Rectal smooth muscle tissue (tissue), 1 donor: ENCODE results near the gene KCNN1.

Experiments
- H3K27ac ChIP-seq: one replicate; pipeline ENCODE4 v1.7.0; 2013; ENCODE audit warnings: low read depth, low read length, inconsistent platforms
- H3K27me3 ChIP-seq: one replicate; pipeline ENCODE4 v1.7.0; 2013; ENCODE audit warnings: low read length; ENCODE audit not compliant: control insufficient read depth, insufficient read depth
- H3K36me3 ChIP-seq: one replicate; pipeline ENCODE4 v1.7.0; 2013; ENCODE audit warnings: low read length; ENCODE audit not compliant: control insufficient read depth, insufficient read depth
- H3K4me1 ChIP-seq: one replicate; pipeline ENCODE4 v1.7.0; 2013; ENCODE audit warnings: low read length; ENCODE audit not compliant: control insufficient read depth, insufficient read depth
- H3K4me3 ChIP-seq: one replicate; pipeline ENCODE4 v1.7.0; 2013; ENCODE audit warnings: low read length
- H3K9ac ChIP-seq: one replicate; pipeline ENCODE4 v1.7.0; 2013; ENCODE audit warnings: low read length

KCNN1 gene

DNA sequence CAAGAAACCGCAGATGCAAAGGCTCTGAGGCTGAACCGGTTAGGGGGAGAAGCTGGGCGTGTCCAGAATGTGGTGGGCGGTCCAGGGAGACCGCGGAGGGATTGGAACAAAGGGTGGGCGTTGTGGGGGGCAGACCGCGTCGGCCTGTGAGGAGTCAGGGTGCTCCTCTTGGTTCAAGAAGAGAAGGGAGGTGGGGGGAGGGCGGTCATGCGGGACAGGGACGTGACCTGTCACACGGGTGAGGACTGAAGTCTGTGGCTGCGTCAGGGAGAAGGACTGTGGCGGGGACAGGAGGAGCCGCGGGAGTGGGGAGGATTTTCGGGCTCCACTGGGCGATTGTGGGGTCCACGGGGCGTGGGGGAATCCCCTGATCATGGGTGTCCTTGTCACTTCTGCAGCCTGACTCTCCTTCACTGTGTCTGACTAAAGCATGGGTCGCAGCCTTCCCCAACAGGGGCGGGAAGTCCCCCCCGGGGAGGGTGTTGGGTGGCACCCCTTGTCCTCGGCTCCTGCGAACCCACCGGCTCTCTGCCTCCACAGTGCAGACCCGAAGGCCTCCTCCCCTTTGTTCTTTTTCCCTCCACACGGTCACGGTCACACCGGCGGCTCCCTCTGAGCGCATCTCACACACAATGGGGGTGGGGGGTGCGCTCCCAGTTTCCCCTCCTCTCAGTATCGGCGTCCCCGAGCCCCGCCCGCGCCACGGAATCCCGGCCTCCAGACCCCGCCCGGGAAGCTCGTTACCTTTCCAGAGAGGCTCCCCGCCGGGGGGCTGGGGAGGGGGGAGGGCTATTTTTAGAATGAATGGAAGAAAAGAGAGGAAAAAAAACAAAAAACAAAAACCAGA, 16.4 kb upstream of the KCNN1 start:
- Histone ChIP-seq H3K27me3 (peaks cover 46% of the 10 kb centered on the region), H3K4me3 (no peak overlapping the region), H3K36me3 (no peaks in the 10 kb centered on the region), H3K4me1 (no peaks in the 10 kb centered on the region), H3K9ac (no peak overlapping the region), H3K27ac (no peak overlapping the region)

DNA sequence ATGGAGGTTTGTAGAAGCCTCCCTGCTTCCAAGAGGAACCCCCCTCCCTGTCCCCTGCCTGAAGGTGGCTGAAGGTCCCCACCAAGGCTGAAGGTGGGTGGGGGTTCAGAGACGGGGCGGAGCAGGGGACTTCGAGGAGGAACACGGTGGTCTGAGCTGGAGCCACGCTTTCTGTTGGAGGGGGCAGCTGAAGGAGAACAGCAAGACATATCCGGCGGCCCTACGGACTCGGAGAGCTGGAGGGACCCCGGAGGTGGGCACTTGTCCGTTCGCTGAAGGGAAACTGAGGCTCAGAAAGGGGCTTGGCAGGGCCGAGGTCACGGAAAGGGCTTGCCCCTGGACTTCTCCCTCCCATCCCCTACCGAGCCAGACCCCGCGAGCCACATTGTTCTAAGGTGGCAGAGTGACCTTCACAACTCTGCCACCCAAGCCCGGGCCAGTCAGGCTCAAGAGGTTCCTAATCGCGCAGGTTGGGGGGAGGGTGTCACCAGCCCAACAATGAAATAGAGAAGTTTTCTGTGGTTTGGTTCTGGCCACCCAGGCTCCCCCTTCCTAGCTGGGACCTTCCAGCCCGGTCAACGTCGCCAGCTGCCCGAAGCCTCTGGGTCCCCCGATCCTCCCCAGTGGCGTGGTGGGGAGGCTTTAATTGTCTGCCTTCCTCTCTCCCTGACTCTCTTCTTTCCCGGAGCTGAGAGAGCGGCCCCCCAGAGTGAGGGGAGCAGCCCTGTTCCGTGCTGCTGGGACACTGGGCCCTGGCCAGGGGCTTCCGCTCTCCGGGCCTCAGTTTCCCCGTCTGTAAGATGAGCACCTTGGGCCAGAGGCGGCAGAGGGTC, 15.5 kb upstream of the KCNN1 start:
- Histone ChIP-seq H3K27ac (no peak overlapping the region), H3K36me3 (no peaks in the 10 kb centered on the region), H3K9ac (no peak overlapping the region), H3K27me3 (peaks cover 49% of the 10 kb centered on the region), H3K4me1 (no peaks in the 10 kb centered on the region), H3K4me3 (no peak overlapping the region)

DNA sequence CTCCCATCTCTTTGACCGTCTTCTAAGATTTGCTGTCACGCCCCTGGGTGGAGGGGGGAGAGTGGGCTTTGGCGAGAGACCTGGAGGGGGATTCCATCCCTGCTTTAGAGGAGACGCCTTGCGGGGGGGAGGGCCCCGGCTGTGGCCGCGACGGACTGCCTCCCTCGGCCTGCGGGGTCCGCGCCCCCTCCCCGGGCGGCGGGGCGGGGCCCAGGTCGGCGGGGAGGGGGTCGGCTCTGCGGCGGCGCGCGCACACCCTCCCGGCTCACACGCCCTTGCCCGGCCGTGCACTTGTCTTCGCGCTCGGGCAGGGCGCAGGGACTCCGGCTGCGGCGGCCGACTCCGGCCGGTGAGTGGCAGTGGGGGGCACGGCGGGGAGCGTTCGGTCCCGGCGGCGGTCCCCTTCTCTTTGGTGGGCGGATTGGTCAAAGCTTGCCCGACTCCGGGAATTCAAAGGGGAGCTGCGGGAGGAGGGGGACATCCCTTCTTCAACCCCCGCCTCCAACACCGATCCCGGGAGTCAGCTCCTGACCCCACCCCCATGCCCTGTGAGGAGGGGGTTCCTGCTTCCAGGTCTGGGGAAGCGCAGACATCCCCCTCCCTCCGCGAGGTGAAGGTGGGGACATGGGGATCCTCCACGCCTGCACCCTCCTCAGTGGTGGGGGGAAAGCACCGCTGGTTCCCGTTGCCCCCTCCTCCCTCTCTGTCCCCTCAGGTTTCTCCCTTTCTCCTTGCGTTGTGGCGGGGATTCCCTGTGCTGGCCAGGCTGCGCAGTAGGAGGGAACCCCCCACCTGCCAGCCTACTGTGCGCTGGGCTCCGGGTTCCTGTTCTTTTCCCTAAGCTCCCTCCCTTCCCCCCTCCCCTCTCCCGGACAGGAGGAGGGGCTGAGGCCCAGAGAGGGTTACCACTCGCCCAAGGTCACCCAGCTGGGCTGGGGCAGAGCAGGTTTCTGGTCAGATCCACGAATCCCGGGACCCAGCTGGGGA, 14.6 kb upstream of the KCNN1 start:
- Histone ChIP-seq H3K27ac (no peak overlapping the region), H3K36me3 (no peaks in the 10 kb centered on the region), H3K27me3 (peaks cover 49% of the 10 kb centered on the region), H3K4me1 (no peaks in the 10 kb centered on the region), H3K9ac (no peak overlapping the region), H3K4me3 (no peak overlapping the region)

DNA sequence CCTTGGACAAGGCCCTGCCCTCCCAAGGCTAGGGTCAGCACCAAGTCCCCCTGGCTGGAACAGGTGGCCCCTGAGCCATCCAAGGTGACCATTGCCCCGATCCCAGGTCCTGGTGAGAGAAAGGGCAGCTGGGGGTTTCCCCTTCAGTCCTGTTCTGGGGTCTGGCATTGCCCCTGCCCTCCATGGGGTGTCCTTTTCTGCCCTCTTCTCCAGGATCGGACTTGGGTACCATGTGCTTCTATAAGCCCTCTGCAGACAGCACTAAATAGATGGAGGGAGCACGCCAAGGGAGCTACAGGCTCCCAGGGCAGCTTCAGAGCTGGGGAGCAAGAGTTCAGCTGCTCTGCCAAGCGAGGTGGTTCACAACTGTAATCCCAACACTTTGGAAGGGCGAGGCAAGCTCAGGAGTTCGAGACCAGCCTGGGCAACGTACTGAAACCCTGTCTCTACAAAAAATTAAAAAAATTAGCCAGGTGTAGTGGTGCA, 13.5 kb upstream of the KCNN1 start:
- peaks cover 55% of the 10 kb centered on the region for H3K27me3 ChIP-seq
- H3K4me3 ChIP-seq = no peak overlapping the region
- no peak overlapping the region for H3K9ac ChIP-seq
- H3K27ac ChIP-seq = no peak overlapping the region
- no peaks in the 10 kb centered on the region for H3K4me1 ChIP-seq
- no peaks in the 10 kb centered on the region for H3K36me3 ChIP-seq

DNA sequence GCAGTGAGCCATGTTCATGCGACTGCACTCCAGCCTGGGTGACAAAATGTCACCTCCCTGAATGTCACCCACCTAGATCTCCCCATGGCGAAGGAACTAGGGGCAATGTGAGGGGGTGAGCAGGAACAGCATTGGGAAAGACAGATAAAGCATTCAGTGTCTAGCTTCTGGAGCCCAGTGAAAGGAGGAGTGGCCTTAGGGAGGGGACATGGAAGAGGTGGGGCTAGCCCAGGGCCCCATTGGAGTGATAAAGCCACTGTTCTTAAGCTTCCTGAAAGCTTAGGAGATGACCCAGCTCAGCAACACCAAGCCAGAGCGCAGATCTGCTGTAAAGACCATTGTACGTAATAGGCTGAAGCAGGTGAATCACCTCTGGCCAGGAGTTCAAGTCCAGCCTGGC, 13.0 kb upstream of the KCNN1 start:
- no peak overlapping the region for H3K4me3 ChIP-seq
- no peak overlapping the region for H3K27ac ChIP-seq
- H3K36me3 ChIP-seq = no peaks in the 10 kb centered on the region
- no peak overlapping the region for H3K9ac ChIP-seq
- H3K4me1 ChIP-seq = no peaks in the 10 kb centered on the region
- H3K27me3 ChIP-seq = peaks cover 55% of the 10 kb centered on the region

DNA sequence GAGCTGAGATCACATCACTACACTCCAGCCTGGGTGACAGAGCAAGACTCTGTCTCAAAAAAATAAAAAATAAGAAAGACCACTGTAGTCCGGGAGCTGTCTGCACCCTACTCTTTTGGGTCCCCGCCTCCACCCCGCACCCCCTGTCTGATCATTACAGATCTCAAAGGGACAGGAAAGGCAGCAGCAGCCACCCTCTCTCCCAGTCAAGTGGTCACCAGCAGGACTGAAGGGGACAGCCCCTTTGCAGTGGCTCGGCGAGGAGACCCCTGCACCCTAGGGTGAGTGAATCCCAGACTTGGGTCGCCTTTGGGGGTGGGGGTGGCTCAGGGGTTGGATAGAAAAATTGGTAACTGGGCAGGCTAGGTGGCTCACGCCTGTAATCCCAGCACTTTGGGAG, 12.5 kb upstream of the KCNN1 start:
- Histone ChIP-seq H3K27me3 (peaks cover 55% of the 10 kb centered on the region), H3K4me1 (no peaks in the 10 kb centered on the region), H3K4me3 (no peak overlapping the region), H3K36me3 (no peaks in the 10 kb centered on the region), H3K9ac (no peak overlapping the region), H3K27ac (no peak overlapping the region)

DNA sequence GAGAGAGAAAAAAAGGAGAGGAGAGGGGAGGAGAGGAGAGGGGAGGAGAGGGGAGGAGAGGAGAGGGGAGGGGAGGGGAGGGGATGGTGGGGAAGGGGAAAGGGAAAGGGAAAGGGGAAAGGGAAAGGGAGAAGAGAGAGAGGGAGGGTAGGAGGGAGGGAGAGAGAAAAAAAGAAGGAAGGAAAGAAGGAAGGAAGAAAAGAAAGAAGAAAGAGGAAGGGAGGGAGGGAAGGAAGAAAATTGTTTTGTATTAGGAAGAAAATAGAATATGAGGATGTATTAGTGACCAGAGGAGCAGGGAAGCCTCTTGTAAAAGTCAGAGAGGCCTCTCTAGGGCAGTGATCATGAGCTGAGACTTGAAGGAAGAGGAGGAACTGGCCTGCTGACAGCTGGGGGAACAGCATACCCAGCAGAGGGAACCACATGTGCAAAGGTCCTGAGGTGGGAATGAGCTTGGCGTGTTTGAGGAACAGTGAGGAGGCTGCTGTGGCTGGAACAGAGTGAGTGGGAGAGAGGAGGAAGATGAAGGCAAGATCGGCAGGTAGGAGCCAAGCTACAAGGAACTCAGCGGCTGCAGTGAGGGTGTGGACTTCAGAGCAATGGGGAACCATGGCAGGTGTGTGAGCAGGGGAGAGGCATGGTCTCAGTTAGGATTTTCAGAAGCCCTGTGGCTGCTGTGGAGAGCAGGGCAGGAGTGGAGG, 9.6 kb upstream of the KCNN1 start:
- Histone ChIP-seq H3K4me1 (no peaks in the 10 kb centered on the region), H3K27me3 (peaks cover 32% of the 10 kb centered on the region), H3K36me3 (no peaks in the 10 kb centered on the region), H3K27ac (no peak overlapping the region), H3K4me3 (no peak overlapping the region), H3K9ac (no peak overlapping the region)

DNA sequence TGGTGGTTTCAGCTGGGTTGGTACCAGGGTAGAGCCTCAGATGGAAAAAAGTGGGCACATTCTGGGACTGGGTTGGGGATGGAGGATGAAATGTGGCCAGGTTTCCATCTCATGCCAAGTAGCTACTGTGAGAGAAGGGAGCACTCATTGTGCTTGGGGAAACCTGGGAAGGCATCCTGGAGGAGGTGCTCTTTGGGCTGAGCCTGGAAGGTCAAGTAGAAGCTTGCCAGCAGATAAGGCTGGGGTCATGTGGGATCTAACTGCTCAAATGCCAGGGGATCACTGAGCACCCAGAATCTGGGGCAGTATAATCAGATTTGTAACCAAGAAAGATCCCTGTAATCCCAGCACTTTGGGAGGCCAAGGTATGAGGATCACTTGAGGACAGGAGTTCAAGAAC, 9.0 kb upstream of the KCNN1 start:
- Histone ChIP-seq H3K9ac (no peak overlapping the region), H3K27me3 (peaks cover 28% of the 10 kb centered on the region), H3K4me1 (no peaks in the 10 kb centered on the region), H3K36me3 (no peaks in the 10 kb centered on the region), H3K27ac (no peak overlapping the region), H3K4me3 (no peak overlapping the region)

DNA sequence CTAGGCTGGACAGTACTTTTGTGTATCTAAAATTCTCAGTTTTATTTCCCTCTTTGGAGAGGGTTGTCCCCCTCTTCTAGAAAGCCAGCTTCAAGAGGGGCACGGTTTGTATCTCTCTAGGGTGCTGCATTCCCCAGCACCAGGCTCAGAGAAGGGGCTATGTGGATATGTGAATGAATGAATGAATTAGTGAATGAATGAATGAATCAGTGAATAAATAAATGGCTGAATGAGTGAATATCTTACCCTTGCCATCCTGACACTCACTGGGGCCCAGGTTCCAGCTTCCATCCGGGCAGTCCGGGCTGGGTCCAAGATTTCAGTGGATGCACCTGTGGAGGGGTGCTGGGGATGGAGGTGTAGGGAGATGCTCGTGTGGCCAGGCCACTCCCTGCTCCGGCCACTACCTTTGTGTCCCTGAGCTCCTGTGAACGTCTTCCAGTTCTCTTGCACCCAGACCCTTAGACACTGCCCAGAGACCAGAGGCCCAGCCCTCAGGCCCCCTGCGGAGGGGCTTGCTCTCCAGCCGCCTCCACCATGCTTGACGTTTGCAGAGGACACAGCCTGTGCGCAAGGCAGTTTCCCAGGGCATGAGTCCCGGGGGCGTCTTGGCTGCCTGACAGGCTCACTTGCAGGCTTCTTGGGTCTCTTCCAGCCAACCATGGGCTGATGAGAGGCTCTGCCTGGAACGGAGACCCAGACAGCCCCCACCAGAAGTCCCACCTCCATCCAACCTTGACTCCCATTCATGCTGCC, 2.8 kb upstream of the KCNN1 start:
- Histone ChIP-seq H3K27ac (no peak overlapping the region), H3K4me1 (no peaks in the 10 kb centered on the region), H3K27me3 (peaks cover 29% of the 10 kb centered on the region), H3K9ac (no peak overlapping the region), H3K4me3 (no peak overlapping the region), H3K36me3 (no peaks in the 10 kb centered on the region)

DNA sequence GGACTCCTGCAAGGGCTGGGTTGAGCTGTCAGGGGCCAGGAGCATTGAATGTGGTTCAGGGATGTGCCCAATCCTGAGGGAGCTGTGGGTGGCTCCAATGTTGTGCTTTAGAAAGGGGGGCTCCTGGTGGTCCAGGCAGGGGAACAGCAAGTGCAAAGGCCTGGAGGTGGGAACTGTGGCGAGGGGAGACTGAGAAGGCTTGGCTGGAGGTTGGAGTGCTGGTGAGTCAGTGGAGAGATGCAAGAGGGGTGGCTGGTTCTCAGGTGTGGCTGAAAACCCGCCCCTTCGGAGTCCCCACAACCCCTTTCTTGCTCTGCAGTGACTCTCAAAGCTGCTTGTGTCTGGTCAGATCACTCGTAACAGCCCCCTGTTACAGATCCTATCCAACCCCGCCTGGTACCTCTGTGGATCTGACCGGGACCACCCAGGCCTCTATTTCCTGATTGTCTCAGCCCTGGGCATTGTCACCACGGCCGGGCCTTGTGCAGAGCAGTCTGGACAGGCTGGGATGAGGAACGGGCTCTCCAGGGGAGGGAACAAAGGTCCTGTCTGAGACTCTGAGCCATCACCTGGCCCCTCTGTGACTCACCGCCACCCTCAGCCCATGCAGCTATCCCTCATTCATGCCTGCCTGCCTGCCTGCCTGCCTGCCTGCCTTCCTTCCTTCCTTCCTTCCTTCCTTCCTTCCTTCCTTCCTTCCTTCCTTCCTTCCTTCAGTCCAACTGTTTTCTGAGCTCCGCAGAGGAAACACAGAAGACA, 1.4 kb upstream of the KCNN1 start:
- Histone ChIP-seq H3K27me3 (peaks cover 29% of the 10 kb centered on the region), H3K4me1 (no peaks in the 10 kb centered on the region), H3K27ac (no peak overlapping the region), H3K36me3 (no peaks in the 10 kb centered on the region), H3K9ac (no peak overlapping the region), H3K4me3 (no peak overlapping the region)
